H1 (cell line): ENCODE results near the gene RPS6KA6.

Experiments used
- ATF2 ChIP-seq: IDR thresholded peaks from 2 replicates; pipeline ENCODE4 v1.6.1; 2012; ENCODE audit warnings: low read length, inconsistent platforms
- CEBPB ChIP-seq: IDR thresholded peaks from 2 replicates; pipeline ENCODE4 v1.6.1; 2012; ENCODE audit warnings: low read depth, low read length
- CREB1 ChIP-seq: IDR thresholded peaks from 2 replicates; pipeline ENCODE4 v1.6.1; 2012; ENCODE audit warnings: inconsistent platforms
- CTCF ChIP-seq, 3 experiments: IDR thresholded peaks; 1 replicate in 2 of 3; 2 replicates in 1 of 3; pipeline versions ENCODE4 v1.5.1 to v1.6.1; 2011; ENCODE audit warnings: low read length in 3 of 3, mild to moderate bottlenecking in 3 of 3, inconsistent platforms in 2 of 3, low read depth in 1 of 3, moderate library complexity in 1 of 3; ENCODE audit not compliant: insufficient read depth in 1 of 3; ENCODE audit errors: control extremely low read depth in 1 of 3
- E2F6 ChIP-seq: IDR thresholded peaks from 2 replicates; pipeline ENCODE4 v1.6.1; 2012; ENCODE audit warnings: inconsistent platforms
- EZH2 ChIP-seq: fragments of 200-600 bp; sonication (generic); IDR thresholded peaks from 2 replicates; pipeline ENCODE4 v1.7.1; 2012; ENCODE audit warnings: low read depth, mild to moderate bottlenecking, moderate library complexity, low read length, inconsistent platforms; ENCODE audit not compliant: severe bottlenecking
- MAFK ChIP-seq: IDR thresholded peaks from 2 replicates; pipeline ENCODE4 v1.6.1; 2012; ENCODE audit warnings: low read depth, mild to moderate bottlenecking, improper control_type of control experiment, low read length
- POLR2AphosphoS5 ChIP-seq: IDR thresholded peaks from 2 replicates; pipeline ENCODE4 v1.6.1; 2011; ENCODE audit warnings: low read depth, low read length
- RAD21 ChIP-seq, 2 experiments: IDR thresholded peaks in 1 of 2; conservative IDR thresholded peaks in 1 of 2; 2 replicates each; pipeline ENCODE4 v1.6.1; 2011; ENCODE audit warnings: low read depth in 2 of 2, low read length in 2 of 2, improper control_type of control experiment in 1 of 2, inconsistent platforms in 1 of 2, mild to moderate bottlenecking in 1 of 2, moderate library complexity in 1 of 2
- RFX5 ChIP-seq: IDR thresholded peaks from 2 replicates; pipeline ENCODE4 v1.6.1; 2011; ENCODE audit warnings: low read depth, low read length, improper control_type of control experiment, borderline replicate concordance
- SP2 ChIP-seq: IDR thresholded peaks from 2 replicates; pipeline ENCODE4 v1.6.1; 2012; ENCODE audit warnings: mild to moderate bottlenecking, low read length, inconsistent platforms
- TAF1 ChIP-seq: IDR thresholded peaks from 2 replicates; pipeline ENCODE4 v1.6.1; 2011; ENCODE audit warnings: mild to moderate bottlenecking, low read depth, low read length
- TEAD4 ChIP-seq: IDR thresholded peaks from 2 replicates; pipeline ENCODE4 v1.6.1; 2012; ENCODE audit warnings: low read depth, low read length, inconsistent platforms, mixed read lengths

GRCh38 chrX:84187533-84188319, at the start of gene RPS6KA6:
- TF ChIP-seq TEAD4 (no peak), E2F6 (no peak), CEBPB (no peak), ATF2 (no peak), SP2 (no peak), RFX5 (no peak), EZH2 (no peak), MAFK (no peak), CTCF (IDR thresholded peaks at IDR 0.05; ENCODE audit: control extremely low read depth in 1 of 3, insufficient read depth in 1 of 3, low read depth in 1 of 3, low read length in 3 of 3) (no peak), CREB1 (no peak), TAF1 (peak; percentile 33; the same call in 1 of the 2 replicates), POLR2AphosphoS5 (no peak), RAD21 (IDR thresholded peaks at IDR 0.05 in 1 of 2, conservative IDR thresholded peaks at IDR 0.05 in 1 of 2; ENCODE audit: low read depth in 2 of 2, low read length in 2 of 2) (no peak)
